ENCODE measurements around the gene HTR1B.

DNA sequence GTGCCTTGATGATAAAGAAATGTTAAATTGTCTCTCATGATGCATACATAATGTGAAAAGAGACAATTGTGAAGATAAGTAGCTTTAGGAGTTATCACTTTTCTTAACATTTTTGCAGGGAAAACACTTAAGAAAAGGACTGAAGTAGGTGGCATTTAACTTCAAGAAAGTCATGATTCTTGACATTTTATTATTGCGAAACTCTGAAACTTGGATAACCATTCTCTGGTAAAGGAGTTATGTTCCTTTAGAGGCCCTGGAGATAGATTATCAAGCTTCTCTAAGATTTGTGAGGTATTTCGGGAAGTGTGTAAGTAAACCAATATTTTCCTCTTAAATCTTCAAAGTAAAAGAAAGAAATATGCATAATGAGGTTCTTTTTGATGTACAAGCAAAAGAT is 38.5 kb downstream of the HTR1B start:
- TF ChIP-seq, protein P1, sequence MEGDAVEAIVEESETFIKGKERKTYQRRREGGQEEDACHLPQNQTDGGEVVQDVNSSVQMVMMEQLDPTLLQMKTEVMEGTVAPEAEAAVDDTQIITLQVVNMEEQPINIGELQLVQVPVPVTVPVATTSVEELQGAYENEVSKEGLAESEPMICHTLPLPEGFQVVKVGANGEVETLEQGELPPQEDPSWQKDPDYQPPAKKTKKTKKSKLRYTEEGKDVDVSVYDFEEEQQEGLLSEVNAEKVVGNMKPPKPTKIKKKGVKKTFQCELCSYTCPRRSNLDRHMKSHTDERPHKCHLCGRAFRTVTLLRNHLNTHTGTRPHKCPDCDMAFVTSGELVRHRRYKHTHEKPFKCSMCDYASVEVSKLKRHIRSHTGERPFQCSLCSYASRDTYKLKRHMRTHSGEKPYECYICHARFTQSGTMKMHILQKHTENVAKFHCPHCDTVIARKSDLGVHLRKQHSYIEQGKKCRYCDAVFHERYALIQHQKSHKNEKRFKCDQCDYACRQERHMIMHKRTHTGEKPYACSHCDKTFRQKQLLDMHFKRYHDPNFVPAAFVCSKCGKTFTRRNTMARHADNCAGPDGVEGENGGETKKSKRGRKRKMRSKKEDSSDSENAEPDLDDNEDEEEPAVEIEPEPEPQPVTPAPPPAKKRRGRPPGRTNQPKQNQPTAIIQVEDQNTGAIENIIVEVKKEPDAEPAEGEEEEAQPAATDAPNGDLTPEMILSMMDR (IDR thresholded peaks at IDR 0.05) = no peak
- TF ChIP-seq POLR2A (IDR thresholded peaks at IDR 0.05) = no peak
